Activated CD4-positive, alpha-beta T cell treated with anti-CD3 and anti-CD28 coated beads, Interleukin-2, Interleukin-4, amounts not matched to agents 100 ng/mL and 50 ng/mL, durations not matched to agents 16 hours and 8 hours (primary cell): ENCODE results near the gene ENTPD2.
"Not testable (repeated sequence)": the region's sequence is repeated elsewhere in the genome, so short reads cannot be mapped to it uniquely, and the experiment has no call there.

Experiments
- DNase-seq: peaks from one replicate; pipeline ENCODE4 v3.0.0-alpha.2; 2020; ENCODE audit warnings: low spot score

ENTPD2 gene

GRCh38 chr9:137045294-137046087 lies 8.4 kb downstream of the ENTPD2 start:
- peak; percentile 39 for DNase-seq

- no peak for DNase-seq
Measured at GRCh38 chr9:137044502-137045177, 9.2 kb downstream of the ENTPD2 start.

DNA sequence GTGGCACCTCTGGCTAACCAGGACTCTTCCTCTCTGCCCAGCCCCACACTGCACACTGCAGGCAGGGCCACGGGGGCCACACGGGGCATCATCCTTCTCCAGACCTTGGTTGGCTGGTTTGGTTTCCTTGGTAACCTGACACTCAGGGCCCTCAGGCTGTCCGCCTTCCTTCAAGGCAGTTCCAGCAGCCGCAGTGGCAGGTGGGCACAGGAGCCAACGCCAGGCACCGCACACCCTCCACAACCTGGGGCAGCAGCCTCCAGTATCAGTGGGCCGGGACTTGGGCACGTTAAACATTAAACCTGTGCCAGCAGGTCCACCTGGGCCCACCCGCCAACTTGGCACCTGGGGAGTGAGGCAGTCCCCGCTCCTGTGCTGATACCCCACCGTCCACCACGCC lies 9.8 kb downstream of the ENTPD2 start:
- no peak for DNase-seq

GRCh38 chr9:137042751-137043727 lies 10.8 kb downstream of the ENTPD2 start:
- DNase-seq, result no peak

- no peak for DNase-seq
Measured at GRCh38 chr9:137041124-137041523, 12.7 kb downstream of the ENTPD2 start.

DNA sequence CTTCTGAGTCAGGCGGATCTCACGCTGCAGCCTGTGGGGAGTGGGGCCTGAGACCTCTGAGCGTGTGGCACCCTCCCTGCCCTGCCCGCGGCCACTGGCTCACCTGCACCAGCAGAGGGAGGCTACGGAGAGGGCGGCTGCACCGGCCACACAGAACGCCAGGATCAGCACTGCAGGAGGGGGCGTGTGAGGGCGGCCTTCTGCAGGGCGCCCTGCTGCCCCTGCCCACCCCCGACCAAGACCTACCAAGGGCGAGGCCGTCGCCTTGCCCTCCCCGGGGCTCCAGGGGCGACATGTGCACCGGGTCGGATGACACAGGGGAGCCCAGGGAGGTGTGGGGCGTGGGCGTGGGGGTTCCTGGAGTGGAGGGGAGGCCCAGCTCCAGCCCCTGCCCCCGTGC lies 13.3 kb downstream of the ENTPD2 start:
- DNase-seq, result no peak

DNA sequence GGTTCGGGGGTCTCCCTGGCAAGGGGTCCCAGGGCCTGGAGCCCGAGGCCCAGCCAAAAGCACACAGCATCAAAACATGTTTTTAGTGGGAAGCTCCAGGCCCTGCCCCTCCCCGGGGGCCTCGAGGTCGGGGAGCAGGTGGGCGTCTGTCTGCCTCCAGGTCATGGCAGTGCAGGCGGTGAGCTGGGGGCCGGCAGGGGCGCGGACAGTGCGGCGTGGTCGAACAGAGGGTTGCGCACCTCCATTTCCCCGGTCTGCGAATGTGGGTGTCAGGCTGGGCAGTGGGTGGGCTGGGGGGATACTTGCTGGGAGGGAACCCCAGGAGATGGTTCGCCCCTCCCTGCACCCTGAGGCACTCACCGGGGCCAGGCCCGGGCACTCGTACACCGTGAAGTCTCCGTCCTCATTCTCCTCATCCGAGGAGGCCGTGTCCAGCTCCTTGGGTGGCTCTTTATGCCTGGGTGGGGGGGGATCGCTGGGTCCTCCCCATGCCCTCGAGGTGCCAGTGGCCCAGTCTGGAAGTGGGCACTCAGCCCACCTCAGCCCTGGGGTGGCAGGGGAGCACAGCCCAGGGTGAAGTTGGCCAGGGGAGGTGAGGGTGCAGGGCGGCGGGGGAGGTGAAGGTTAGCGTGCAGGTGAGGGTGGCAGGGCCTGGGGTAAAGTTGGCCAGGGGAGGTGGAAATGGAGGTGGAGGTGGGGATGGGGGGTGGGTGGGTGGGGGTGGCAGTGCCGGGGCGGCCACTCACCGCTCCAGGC lies 14.1 kb downstream of the ENTPD2 start:
- no peak for DNase-seq

DNA sequence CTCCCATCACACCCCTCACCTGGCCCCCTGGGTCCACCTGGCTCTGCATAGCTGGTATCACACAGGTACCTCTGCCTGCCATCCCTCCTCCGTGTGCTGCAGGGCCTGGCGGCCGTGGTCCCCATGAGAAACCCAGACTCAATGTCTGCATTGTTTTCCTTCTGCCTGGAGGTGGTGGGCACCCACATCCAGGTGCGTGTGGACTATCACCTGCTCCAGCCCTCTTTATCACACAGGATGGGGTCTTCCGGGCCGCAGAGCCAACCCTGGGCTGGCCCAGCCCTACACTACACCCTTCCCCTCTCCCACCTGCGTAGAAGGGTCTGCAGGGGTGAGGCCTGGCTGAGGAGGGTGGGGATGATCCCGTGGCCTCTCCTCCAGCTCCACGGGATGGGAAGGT lies 14.9 kb downstream of the ENTPD2 start:
- DNase-seq, result no peak

DNA sequence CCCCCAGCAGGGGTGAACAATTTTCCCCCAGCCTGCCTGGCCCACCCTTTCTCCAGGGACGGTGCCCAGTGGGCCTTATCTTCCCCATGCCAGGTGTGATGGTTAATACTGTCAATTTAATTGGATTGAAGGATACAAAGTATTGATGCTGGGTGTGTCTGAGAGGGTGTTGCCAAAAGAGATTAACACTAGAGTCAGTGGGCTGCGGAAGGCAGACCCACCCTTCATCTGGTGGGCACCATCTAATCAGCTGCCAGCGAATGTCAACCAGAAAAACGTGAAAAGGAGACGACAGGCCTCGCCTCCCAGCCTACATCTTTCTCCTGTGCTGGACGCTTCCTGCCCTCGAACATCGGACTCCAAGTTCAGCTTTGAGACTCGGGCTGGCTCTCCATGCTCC lies 16.4 kb downstream of the ENTPD2 start:
- no peak for DNase-seq

GRCh38 chr9:137037035-137037434 lies 16.8 kb downstream of the ENTPD2 start:
- no peak for DNase-seq

DNA sequence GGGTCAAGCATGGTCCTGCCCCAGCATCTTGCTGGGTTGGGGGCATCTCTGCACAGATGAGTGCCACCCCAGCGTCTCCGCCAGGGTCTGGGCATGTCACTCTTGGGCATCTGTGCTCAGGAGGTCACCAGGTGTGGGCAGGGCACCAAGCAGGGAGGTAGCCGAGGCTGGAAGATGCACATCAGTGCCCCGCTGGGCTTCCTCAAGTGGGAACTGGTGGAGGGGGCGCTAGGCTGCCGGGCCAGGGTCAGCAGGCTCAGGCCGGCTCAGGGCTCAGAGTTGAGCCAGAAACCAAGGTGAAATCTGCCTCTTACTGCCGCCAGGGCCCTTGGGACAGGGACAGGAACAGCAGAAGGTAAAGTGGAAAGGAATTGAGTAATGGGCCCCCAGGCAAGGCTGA lies 17.9 kb downstream of the ENTPD2 start:
- no peak for DNase-seq

- DNase-seq, result no peak
Measured at GRCh38 chr9:137035507-137035834, 18.4 kb downstream of the ENTPD2 start.

- DNase-seq, result peak; percentile 95
Measured at GRCh38 chr9:137034709-137035506, 19.0 kb downstream of the ENTPD2 start.

DNA sequence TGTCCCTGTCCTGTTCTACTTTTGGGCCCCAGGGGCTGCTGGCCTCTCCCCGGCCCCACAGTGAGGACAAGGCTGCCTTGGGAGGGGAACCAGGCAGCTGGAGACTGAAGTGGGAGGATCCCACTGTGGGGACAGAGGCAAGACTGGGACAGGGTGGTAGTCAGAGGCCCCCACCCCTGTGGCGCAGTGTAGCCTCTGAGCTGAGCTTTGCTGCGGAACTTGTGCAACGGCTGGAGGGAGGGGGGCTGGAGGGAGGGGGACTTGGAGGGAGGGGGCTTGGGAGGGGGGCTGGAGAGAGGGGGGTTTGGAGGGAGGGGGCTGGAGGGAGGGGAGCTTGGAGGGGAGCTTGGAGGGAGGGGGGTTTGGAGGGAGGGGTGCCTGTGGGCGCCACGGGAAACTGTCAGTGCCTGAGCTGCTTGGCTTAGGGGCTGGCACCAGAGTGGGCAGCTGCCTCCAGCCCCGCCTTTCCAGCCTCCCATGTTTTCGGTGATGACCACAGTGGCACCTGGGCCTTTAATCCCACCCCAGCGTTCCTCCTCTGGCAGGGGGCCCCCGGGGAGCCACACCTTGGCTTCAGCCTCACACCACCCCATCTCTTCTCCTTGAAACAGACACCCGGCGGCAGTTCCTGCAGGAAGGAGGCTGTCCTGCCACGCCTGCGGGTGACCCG lies 19.7 kb downstream of the ENTPD2 start:
- DNase-seq, result no peak

DNA sequence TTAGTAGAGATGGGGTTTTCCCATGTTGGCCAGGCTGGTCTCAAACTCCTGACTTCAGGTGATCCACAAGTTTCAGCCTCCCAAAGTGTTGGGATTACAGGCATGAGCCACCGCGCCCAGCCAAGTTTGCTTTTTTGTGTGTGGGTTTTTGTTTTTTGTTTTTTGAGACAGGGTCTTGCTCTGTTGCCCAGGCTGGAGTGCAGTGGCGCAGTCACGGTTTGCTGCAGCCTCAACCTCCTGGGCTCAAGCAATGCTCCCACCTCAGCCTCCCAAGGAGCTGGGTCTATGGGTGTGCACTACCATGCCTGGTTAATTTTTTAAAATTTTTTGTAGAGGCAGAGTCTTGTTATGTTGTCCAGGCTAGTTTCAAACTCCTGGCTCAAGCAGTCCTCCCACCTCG lies 20.4 kb downstream of the ENTPD2 start:
- DNase-seq, result not testable (repeated sequence)

GRCh38 chr9:137032858-137033257 lies 21.0 kb downstream of the ENTPD2 start:
- peak; percentile 54 for DNase-seq

DNA sequence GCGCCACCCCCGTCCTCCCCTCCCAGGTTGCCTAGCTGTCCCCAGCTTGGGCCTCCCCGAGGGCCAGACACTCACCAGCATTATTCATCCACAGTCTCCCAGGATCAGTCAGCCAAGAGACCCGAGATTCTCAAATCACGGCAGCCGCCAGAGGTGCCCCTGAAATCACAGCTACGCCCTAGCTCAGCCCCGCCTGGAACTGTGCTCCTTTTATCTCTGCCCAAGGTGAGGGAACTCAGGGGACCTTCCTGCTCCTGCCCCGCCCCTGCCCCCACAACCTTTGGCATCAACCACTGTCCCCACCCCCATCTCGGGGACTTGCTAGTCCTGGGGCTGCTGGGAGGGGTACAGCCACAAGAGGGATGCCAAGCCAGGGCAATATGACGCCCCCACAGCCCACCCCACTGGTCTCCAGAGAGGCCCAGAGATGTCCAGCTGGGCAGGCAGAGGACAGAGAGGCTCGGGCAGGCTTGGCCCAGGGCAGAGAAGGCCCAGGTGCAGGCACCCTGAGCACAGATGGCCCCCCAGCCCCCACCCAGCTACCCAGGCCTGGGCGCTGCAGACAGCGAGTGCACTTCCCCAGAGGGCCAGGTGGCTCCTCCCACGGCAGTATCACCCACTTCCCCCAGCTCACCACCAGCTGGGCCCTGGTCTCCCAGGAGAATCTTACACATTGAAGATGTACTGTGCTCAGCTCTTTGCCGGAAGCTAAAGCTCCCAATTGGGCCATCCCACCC lies 21.8 kb downstream of the ENTPD2 start, which contains the start of gene FUT7:
TSS of gene FUT7 (minus strand) at position 185 of the 737 bp plus-strand sequence. CDS start at position 88, 97 bp downstream.
- DNase-seq, result peak; percentile 83

- DNase-seq, result peak; percentile 89
Measured at GRCh38 chr9:137030538-137031527, 23.0 kb downstream of the ENTPD2 start.
